ENCODE results near the gene SLC9A9. TPM values are rescaled to one million over a fixed set of nuclear protein-coding genes. Genes with fewer than 3 reads are reported as not detected.

SLC9A9 gene
- total and polyA plus RNA-seq, 2 of the 8 experiments (the other 6 are each of a cell fraction or from before 2014, with no cell fraction given): 0.48 to 1.1 TPM

DNA sequence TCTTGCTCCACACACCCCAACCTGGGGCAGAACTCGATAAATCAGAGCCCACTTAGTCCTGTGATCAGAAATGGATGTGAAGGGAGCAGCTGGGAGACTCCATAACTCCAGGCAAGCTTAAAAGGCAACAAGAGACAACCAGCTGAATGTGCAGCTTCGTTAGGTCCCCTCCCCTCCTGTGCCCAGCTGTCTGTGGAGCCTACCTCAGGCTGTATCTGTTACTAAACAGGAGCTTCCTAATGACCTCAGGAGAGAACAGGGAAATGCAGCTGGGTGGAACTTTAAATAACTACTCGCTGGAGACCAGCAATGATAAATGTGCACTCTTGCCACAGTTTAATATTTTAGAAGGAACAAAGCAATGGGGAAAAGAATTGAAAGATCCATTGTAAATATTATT is 25.9 kb downstream of the SLC9A9 start:
- no peaks in the 10 kb centered on the region for H3K79me2 ChIP-seq (ENCODE audit: control insufficient read depth in 1 of 2, insufficient read depth in 2 of 2, low read length in 2 of 2)
- H4K8ac ChIP-seq (ENCODE audit: extremely low read depth, insufficient read depth, low read length): no peak overlapping the region
- ChIA-PET CTCF (ENCODE audit: partially characterized antibody) (no interaction called here), POLR2A (ENCODE audit: partially characterized antibody) (no interaction called here)
- no peak overlapping the region for H4K5ac ChIP-seq (ENCODE audit: insufficient read length, low read depth, low read length)
- no peak overlapping the region for H2AK5ac ChIP-seq (ENCODE audit: low read depth, low read length)
- no peak overlapping the region for H2BK5ac ChIP-seq (ENCODE audit: low read depth, low read length)
- H3K27me3 ChIP-seq (replicated peaks in 1 of 4; ENCODE audit: control insufficient read depth in 3 of 4, extremely low read depth in 1 of 4, insufficient read depth in 3 of 4, low read length in 3 of 4): no peaks in the 10 kb centered on the region
- no peak overlapping the region for H3K23ac ChIP-seq (ENCODE audit: insufficient read length)
- H3K4me2 ChIP-seq (ENCODE audit: insufficient read depth in 1 of 2, low read depth in 2 of 2, low read length in 2 of 2): no peak overlapping the region
- H3K14ac ChIP-seq (ENCODE audit: insufficient read length): no peak overlapping the region
- no peak overlapping the region for H3K9ac ChIP-seq (replicated peaks in 1 of 4; ENCODE audit: extremely low read depth in 1 of 4, low read depth in 3 of 4, low read length in 3 of 4)
- H3K4ac ChIP-seq (replicated peaks; ENCODE audit: insufficient read length, low read depth, low read length): no peak overlapping the region
- no peaks in the 10 kb centered on the region for H3K23me2 ChIP-seq (ENCODE audit: low read depth, low read length)
- no peak overlapping the region for H3K18ac ChIP-seq (ENCODE audit: extremely low read depth, low read length)
- H2BK12ac ChIP-seq (ENCODE audit: low read depth, low read length): no peak overlapping the region
- H3K36me3 ChIP-seq (ENCODE audit: control insufficient read depth in 2 of 4, insufficient read depth in 4 of 4, low read length in 3 of 4): no peaks in the 10 kb centered on the region
- no peak overlapping the region for H3K27ac ChIP-seq (ENCODE audit: low read depth, low read length)
- FAIRE-seq (no peak), DNase-seq (ENCODE audit: low read depth in 1 of 2, low spot score in 2 of 2) (no peak)
- H3K56ac ChIP-seq (replicated peaks; ENCODE audit: insufficient read length, low read depth, low read length): no peak overlapping the region
- no peak overlapping the region for H2BK15ac ChIP-seq (ENCODE audit: low read length)
- 85% methylated on average over 3 of the region's 3 CpGs; no CpG with 5 or more reads in 1 of the 2 experiments for WGBS, 2 experiments (ENCODE audit: extremely low coverage in 1 of 2, insufficient coverage in 1 of 2, insufficient read length in 1 of 2, insufficient replicate concordance in 2 of 2, low coverage in 1 of 2, low lambda C conversion rate in 2 of 2, missing lambda C conversion rate in 1 of 2)
- TF ChIP-seq JUN (IDR thresholded peaks at IDR 0.05; ENCODE audit: low read depth, low read length) (no peak), EZH2 (IDR thresholded peaks at IDR 0.05; ENCODE audit: low read depth, low read length, severe bottlenecking) (no peak), PHF8 (conservative IDR thresholded peaks at IDR 0.05; ENCODE audit: low read depth, low read length) (no peak), TAF1 (IDR thresholded peaks at IDR 0.05; ENCODE audit: low read depth, low read length) (no peak), TEAD4 (IDR thresholded peaks at IDR 0.05; ENCODE audit: low read depth, low read length) (no peak), MAFK (IDR thresholded peaks at IDR 0.05; ENCODE audit: low read depth, low read length) (no peak), POU5F1 (IDR thresholded peaks at IDR 0.05; ENCODE audit: low read depth, low read length) (no peak), KDM1A (IDR thresholded peaks at IDR 0.05; ENCODE audit: borderline replicate concordance, low read length) (no peak), POLR2AphosphoS5 (IDR thresholded peaks at IDR 0.05; ENCODE audit: low read depth, low read length) (no peak), ZNF274 (IDR thresholded peaks at IDR 0.05; ENCODE audit: borderline replicate concordance, extremely low read depth, low read length) (no peak)
- H2BK120ac ChIP-seq (replicated peaks; ENCODE audit: low read depth, low read length): no peak overlapping the region
- no peaks in the 10 kb centered on the region for H3K9me3 ChIP-seq (ENCODE audit: insufficient read depth in 2 of 2, low read depth in 1 of 2, low read length in 1 of 2)
- no peak overlapping the region for H2BK20ac ChIP-seq (ENCODE audit: low read length)
- H3K79me1 ChIP-seq (ENCODE audit: low read depth, low read length): no peaks in the 10 kb centered on the region
- H3K4me1 ChIP-seq (replicated peaks in 1 of 4; ENCODE audit: control insufficient read depth in 3 of 4, insufficient read depth in 4 of 4, low read length in 3 of 4): no peaks in the 10 kb centered on the region
- no peaks in the 10 kb centered on the region for H4K20me1 ChIP-seq (replicated peaks in 1 of 2; ENCODE audit: control insufficient read depth in 1 of 2, insufficient read depth in 2 of 2, low read length in 2 of 2)
- no peak overlapping the region for H4K91ac ChIP-seq (replicated peaks; ENCODE audit: insufficient read length, low read length)
- no peak overlapping the region for H2AFZ ChIP-seq (ENCODE audit: low read length)
- H3K4me3 ChIP-seq (ENCODE audit: extremely low read depth in 1 of 4, insufficient read depth in 2 of 4, low read depth in 3 of 4, low read length in 4 of 4): no peak overlapping the region
